ENCODE data around the gene MEGF6. TPM values are rescaled to one million over a fixed set of nuclear protein-coding genes. Genes with fewer than 3 reads are reported as not detected.
"Not testable (repeated sequence)": the region's sequence is repeated elsewhere in the genome, so short reads cannot be mapped to it uniquely, and the experiment has no call there.

Gene MEGF6
- total RNA-seq, 1 donor, result 85.4 TPM

GRCh38 chr1:3573500-3573899, 37.8 kb downstream of the MEGF6 start:
- H3K27me3 ChIP-seq (ENCODE audit: insufficient read depth, low read length), result no peaks in the 10 kb centered on the region
- H3K4me3 ChIP-seq (ENCODE audit: insufficient read depth, low read length), result no peak overlapping the region
- no peak for TF ChIP-seq CTCF (IDR thresholded peaks at IDR 0.05; ENCODE audit: extremely low read depth, low read depth, low read length)
- no peak for DNase-seq (ENCODE audit: insufficient read length, low spot score, missing footprints)
- no peak overlapping the region for H3K4me2 ChIP-seq (ENCODE audit: insufficient read depth, low read length)
- no peak overlapping the region for H3K27ac ChIP-seq (ENCODE audit: low read depth, low read length)
- H4K20me1 ChIP-seq (ENCODE audit: insufficient read depth, low read length), result no peaks in the 10 kb centered on the region
- no peaks in the 10 kb centered on the region for H3K36me3 ChIP-seq (ENCODE audit: insufficient read depth, low read length)
- no peaks in the 10 kb centered on the region for H3K9me3 ChIP-seq (ENCODE audit: low read depth, low read length)
- no peaks in the 10 kb centered on the region for H3K4me1 ChIP-seq (ENCODE audit: insufficient read depth, low read length)
- no peaks in the 10 kb centered on the region for H3K79me2 ChIP-seq (ENCODE audit: insufficient read depth, low read length)
- no peak overlapping the region for H2AFZ ChIP-seq (ENCODE audit: low read length)

GRCh38 chr1:3572638-3573037, 38.7 kb downstream of the MEGF6 start:
- H3K27ac ChIP-seq (ENCODE audit: low read depth, low read length); H3K4me2 ChIP-seq (ENCODE audit: insufficient read depth, low read length); DNase-seq (ENCODE audit: insufficient read length, low spot score, missing footprints); H3K4me3 ChIP-seq (ENCODE audit: insufficient read depth, low read length); H2AFZ ChIP-seq (ENCODE audit: low read length); H3K9me3 ChIP-seq (ENCODE audit: low read depth, low read length); H3K36me3 ChIP-seq (ENCODE audit: insufficient read depth, low read length); H3K4me1 ChIP-seq (ENCODE audit: insufficient read depth, low read length); H4K20me1 ChIP-seq (ENCODE audit: insufficient read depth, low read length); H3K27me3 ChIP-seq (ENCODE audit: insufficient read depth, low read length); H3K79me2 ChIP-seq (ENCODE audit: insufficient read depth, low read length): not testable (repeated sequence)

GRCh38 chr1:3571263-3571662, 40.0 kb downstream of the MEGF6 start:
- Histone ChIP-seq H3K27me3 (ENCODE audit: insufficient read depth, low read length) (no peaks in the 10 kb centered on the region), H3K27ac (ENCODE audit: low read depth, low read length) (no peak overlapping the region), H3K4me3 (ENCODE audit: insufficient read depth, low read length) (no peak overlapping the region), H3K9me3 (ENCODE audit: low read depth, low read length) (no peaks in the 10 kb centered on the region), H4K20me1 (ENCODE audit: insufficient read depth, low read length) (no peaks in the 10 kb centered on the region), H3K36me3 (ENCODE audit: insufficient read depth, low read length) (no peaks in the 10 kb centered on the region), H2AFZ (ENCODE audit: low read length) (no peak overlapping the region), H3K4me1 (ENCODE audit: insufficient read depth, low read length) (no peaks in the 10 kb centered on the region), H3K79me2 (ENCODE audit: insufficient read depth, low read length) (no peaks in the 10 kb centered on the region), H3K4me2 (ENCODE audit: insufficient read depth, low read length) (no peak overlapping the region)
- DNase-seq (ENCODE audit: insufficient read length, low spot score, missing footprints), result no peak
- no peak for TF ChIP-seq CTCF (IDR thresholded peaks at IDR 0.05; ENCODE audit: extremely low read depth, low read depth, low read length)

- no peak overlapping the region for H3K4me3 ChIP-seq (ENCODE audit: insufficient read depth, low read length)
- H3K27ac ChIP-seq (ENCODE audit: low read depth, low read length), result no peak overlapping the region
- TF ChIP-seq CTCF (IDR thresholded peaks at IDR 0.05; ENCODE audit: extremely low read depth, low read depth, low read length), result no peak
- H3K36me3 ChIP-seq (ENCODE audit: insufficient read depth, low read length), result no peaks in the 10 kb centered on the region
- no peaks in the 10 kb centered on the region for H3K4me1 ChIP-seq (ENCODE audit: insufficient read depth, low read length)
- no peaks in the 10 kb centered on the region for H3K79me2 ChIP-seq (ENCODE audit: insufficient read depth, low read length)
- H3K4me2 ChIP-seq (ENCODE audit: insufficient read depth, low read length), result no peak overlapping the region
- no peaks in the 10 kb centered on the region for H3K27me3 ChIP-seq (ENCODE audit: insufficient read depth, low read length)
- H3K9me3 ChIP-seq (ENCODE audit: low read depth, low read length), result no peaks in the 10 kb centered on the region
- no peak overlapping the region for H2AFZ ChIP-seq (ENCODE audit: low read length)
- H4K20me1 ChIP-seq (ENCODE audit: insufficient read depth, low read length), result no peaks in the 10 kb centered on the region
- no peak for DNase-seq (ENCODE audit: insufficient read length, low spot score, missing footprints)
Measured at GRCh38 chr1:3570066-3570986, 41.0 kb downstream of the MEGF6 start.
